ENCODE measurements around the gene CARS2.
"Not testable (repeated sequence)": the region's sequence is repeated elsewhere in the genome, so short reads cannot be mapped to it uniquely, and the experiment has no call there.

The CARS2 gene

GRCh38 chr13:110706570-110707372 is 855 bp upstream of the CARS2 start:
- no peak for DNase-seq

DNA sequence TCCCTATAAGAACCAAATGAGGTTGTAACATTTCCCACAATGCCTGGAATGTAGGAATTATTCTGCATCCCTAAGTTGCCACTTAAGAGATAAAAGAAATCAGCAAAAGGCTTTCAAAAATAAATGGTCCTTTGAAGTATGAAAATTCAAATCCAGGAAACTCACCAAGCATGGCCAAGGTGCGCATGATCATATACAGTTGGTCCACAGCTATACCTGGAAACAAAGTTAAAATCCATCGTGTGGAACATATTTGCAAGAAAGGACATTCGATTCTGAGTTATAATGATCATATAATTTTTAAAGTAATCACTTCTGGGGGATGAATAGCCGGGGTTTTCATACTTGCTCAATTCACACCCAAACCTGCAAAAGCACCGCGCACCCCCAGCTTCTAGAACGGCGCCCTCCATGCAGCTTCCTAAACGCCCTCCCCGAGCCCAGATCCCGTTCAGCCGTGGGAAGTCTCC is 525 bp downstream of the CARS2 start:
- peak in 1 of 5 experiments; percentile 6 for DNase-seq

- no peak for DNase-seq
These were observed 3.1 kb downstream of the CARS2 start for GRCh38 chr13:110702591-110703526.

DNA sequence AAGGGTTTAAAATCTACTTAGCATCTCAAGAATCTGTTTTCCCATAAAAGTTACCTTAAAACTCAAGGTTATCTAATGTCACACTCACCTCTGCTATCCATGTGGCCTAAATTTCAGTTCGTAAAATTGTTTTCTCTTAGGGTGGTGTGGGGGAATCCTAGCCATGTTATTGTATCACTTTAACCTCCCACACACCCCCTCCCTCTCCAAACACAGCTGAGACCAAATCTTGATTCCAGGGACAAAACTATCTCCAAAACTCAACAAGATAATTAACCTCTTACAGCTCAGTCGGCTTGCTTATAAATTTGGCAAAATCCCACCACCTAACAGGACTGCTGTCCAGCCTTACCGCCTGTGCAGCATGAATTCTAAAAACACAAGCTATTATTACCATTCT is 3.8 kb downstream of the CARS2 start:
- no peak for DNase-seq

- DNase-seq, result not testable (repeated sequence)
These were observed 4.9 kb downstream of the CARS2 start for GRCh38 chr13:110701061-110701460.

- no peak for DNase-seq
These were observed 5.3 kb downstream of the CARS2 start for GRCh38 chr13:110700641-110701040.

GRCh38 chr13:110700186-110700585 is 5.7 kb downstream of the CARS2 start:
- DNase-seq, result no peak

GRCh38 chr13:110699148-110700145 is 6.5 kb downstream of the CARS2 start:
- DNase-seq, result no peak

DNA sequence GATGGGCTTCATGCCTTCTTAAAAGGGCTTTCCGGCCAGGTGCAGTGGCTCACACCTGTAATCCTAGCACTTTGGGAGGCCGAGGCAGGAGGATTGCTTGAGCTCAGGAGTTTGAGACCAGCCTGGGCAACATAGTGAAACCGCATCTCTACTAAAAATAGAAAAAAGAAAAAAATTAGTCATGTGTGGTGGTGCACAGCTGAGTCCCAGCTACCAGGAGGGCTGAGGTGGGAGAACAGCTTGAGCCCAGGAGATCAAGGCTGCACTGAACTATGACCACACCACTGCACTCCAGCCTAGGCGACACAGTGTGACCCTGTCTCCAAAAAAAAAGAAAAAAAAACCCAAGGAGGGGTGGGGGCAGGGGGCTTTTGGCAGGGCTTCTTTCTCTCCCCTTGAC is 7.2 kb downstream of the CARS2 start:
- no peak for DNase-seq

GRCh38 chr13:110697842-110698241 is 8.1 kb downstream of the CARS2 start:
- no peak for DNase-seq

- DNase-seq, result no peak
These were observed 9.1 kb downstream of the CARS2 start for GRCh38 chr13:110696776-110697175.

DNA sequence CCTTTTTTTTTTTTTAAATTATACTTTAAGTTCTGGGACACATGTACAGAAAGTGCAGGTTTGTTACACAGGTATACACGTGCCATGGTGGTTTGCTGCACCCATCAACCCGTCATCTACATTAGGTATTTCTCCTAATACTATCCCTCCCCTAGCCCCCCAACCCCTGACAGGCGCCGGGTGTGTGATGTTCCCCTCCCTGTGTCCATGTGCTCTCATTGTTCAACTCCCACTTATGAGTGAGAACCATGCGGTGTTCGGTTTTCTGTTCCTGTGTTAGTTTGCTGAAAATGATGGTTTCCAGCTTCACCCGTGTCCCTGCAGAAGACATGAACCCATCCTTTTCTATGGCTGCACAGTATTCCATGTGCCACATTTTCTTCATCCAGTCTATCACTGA is 10.1 kb downstream of the CARS2 start:
- DNase-seq, result not testable (repeated sequence)

DNA sequence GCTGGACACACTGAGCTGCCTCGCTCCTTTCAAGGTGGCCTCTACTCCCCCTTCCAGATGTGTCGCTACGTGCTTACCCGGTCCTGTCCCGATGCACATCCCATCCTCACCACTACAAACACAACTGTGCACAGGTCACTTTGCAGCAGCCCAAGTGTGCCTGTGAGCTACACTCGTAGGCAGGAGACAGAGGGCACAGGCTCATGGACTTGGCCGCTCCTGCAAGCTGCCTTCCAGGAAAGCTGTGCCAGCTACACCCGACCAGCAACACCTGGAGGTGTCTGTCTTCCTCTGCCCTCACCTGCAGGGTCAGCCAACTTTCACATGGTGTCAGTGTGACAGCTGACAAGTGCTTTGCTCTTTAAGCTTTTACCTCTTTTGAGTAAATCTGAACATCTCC is 15.4 kb downstream of the CARS2 start:
- no peak for DNase-seq

DNA sequence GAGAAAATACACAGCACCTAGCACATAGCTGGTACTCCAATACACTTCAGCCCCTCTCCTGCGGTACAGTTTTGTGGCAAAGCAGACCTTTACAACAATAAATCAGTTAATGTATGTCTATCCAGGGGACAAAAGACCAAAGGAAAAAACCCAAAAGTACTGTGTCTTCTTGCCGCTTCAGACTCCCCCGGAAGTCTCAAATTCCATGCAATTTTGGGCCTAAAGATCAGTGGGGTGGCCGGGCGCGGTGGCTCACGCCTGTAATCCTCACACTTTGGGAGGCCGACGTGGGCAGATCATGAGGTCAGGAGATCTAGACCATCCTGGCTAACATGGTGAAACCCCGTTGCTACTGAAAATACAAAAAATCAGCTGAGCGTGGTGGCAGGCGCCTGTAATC is 16.2 kb downstream of the CARS2 start:
- DNase-seq, result no peak

DNA sequence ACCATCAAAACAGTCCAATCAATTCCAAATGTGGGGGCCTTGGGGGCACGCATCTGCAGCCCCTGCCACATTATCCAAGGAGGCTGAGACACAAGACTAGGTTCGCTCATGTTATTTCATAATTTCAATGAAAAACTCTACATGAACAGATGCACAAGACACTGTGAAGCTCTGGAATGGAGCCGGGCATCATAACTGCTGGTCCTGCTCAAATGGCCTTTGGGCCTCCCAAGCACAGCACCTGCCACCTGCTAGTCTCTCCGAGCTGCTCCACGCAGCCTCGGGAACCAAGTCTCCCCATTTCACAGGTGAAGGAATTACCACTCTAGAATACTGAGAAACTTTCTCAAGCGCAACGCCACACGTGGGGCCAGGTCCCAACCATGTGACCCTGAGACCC is 16.9 kb downstream of the CARS2 start:
- no peak for DNase-seq

GRCh38 chr13:110687736-110688135 is 18.2 kb downstream of the CARS2 start:
- no peak for DNase-seq

DNA sequence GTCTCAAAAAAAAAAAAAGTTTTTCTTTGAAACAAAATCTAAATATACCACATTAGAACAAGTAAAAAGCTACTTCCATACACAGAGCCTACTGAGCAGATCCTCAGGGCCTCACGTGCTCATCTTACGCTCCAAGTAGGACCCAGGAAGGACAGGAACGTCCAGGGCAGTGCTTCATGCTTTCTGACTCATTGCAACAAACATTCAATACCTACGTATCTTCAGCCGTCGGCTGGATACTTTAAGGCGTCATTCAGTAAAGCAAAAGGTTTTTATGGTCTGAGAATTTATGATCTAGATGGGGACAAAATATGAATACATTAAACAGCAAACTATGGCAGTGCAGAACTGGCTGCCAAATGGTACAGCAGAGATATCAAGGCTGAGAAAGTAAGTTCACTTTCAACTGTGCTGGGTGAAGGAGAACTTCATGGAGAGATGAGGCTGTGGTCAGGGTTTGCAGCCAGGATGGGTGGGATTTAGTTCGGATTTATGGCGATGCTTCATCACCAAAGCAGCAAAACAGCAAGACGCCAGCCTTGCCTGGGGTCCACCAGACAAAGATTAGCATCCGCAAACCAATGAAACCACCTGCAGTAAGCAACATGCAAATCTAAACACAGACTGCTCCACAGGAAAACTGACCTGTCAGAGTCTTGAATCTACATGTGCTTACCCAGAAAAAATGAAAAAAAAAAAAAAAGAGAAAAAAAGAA is 20.5 kb downstream of the CARS2 start:
- no peak for DNase-seq

GRCh38 chr13:110684388-110685056 is 21.4 kb downstream of the CARS2 start:
- no peak for DNase-seq

DNA sequence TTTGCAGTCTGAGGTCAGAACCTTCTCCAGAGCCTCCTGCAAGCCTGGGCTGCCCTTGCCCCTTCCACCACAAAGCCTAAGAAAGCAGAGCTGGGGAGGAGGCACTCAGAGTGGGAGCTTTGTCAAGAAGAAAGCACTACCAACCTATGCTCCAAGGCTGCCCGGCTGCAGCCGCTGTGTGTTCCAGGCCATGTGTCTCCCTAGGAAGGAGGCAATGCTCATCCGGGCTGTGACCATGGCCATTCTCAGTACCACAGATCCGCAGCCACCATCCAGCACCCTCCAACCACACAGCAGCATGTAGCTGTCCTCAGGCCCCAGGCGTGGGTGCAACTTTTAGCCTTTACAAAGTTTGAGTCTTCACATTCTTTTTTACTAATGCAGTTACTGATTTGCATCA is 22.0 kb downstream of the CARS2 start:
- no peak for DNase-seq

- DNase-seq, result peak in 1 of 5 experiments; percentile 55
These were observed 22.6 kb downstream of the CARS2 start for GRCh38 chr13:110683203-110683883.

All from T-helper 2 cell (primary cell).